ENCODE results near the gene TSSK6. TPM values are rescaled to one million over a fixed set of nuclear protein-coding genes. Genes with fewer than 3 reads are reported as not detected.

Gene TSSK6
- total and polyA plus RNA-seq, 2 of the 4 experiments (the other 2 are of a cell fraction), result 1.3 to 2.2 TPM

- Histone ChIP-seq H4K5ac (ENCODE audit: low read depth, low read length) (no peak overlapping the region), H3K79me1 (ENCODE audit: low read depth in 1 of 2, low read length in 2 of 2) (peaks cover 26 to 72% of the 10 kb centered on the region in 2 experiments), H3K18ac (ENCODE audit: low read depth, low read length) (no peak overlapping the region), H2AK9ac (replicated peaks; ENCODE audit: low read depth, low read length, poor library complexity) (peak overlapping the region; percentile 5), H3K4me1 (ENCODE audit: control insufficient read depth, insufficient read depth, low read length) (peaks cover 35% of the 10 kb centered on the region), H3K14ac (replicated peaks; ENCODE audit: low read depth, low read length) (no peak overlapping the region), H3K56ac (ENCODE audit: extremely low read depth, insufficient read depth, low read length) (no peak overlapping the region), H4K91ac (ENCODE audit: insufficient read depth, low read depth, low read length) (no peak overlapping the region), H3K9me1 (ENCODE audit: insufficient read depth, low read length) (peaks cover 30% of the 10 kb centered on the region), H3K27ac (ENCODE audit: insufficient read depth, low read length) (no peak overlapping the region), H3K27me3 (ENCODE audit: control insufficient read depth, insufficient read depth, low read length) (no peaks in the 10 kb centered on the region), H3K4me3 (ENCODE audit: insufficient read depth, low read depth, low read length) (no peak overlapping the region), H2AK5ac (ENCODE audit: low read depth, low read length) (no peak overlapping the region), H3K36me3 (ENCODE audit: control insufficient read depth, insufficient read depth, low read length) (peaks cover 24% of the 10 kb centered on the region), H2BK5ac (ENCODE audit: low read depth, low read length, poor library complexity, severe bottlenecking) (no peak overlapping the region), H3K9me3 (ENCODE audit: control insufficient read depth, insufficient read depth, low read length) (peaks cover 10% of the 10 kb centered on the region), H3K9ac (ENCODE audit: low read depth, low read length) (no peak overlapping the region), H3K4me2 (ENCODE audit: low read depth, low read length) (no peak overlapping the region), H2BK15ac (ENCODE audit: low read depth, low read length) (no peak overlapping the region), H4K8ac (ENCODE audit: low read depth in 2 of 2, low read length in 2 of 2) (no peak overlapping the region), H3K23ac (ENCODE audit: low read depth, low read length) (no peak overlapping the region), H2BK20ac (ENCODE audit: low read depth, low read length) (no peak overlapping the region), H3K4ac (ENCODE audit: low read depth, low read length) (no peak overlapping the region), H2BK120ac (ENCODE audit: low read depth, low read length) (no peak overlapping the region), H4K20me1 (ENCODE audit: insufficient read depth, low read length) (peaks cover 34% of the 10 kb centered on the region), H2AFZ (replicated peaks; ENCODE audit: low read length, poor library complexity) (no peak overlapping the region)
- ATAC-seq (ENCODE audit: low read depth), result no peak
- intact Hi-C loops (cut with micrococcal nuclease) (no loop called here), dilution Hi-C loops (cut with HindIII; ENCODE audit: low sequenced_read_pairs, unreplicated experiment) (no loop called here), in situ Hi-C loops (cut with MboI; ENCODE audit: low sequenced_read_pairs) (no loop called here)
- no peak for DNase-seq
- TF ChIP-seq FOS (IDR thresholded peaks at IDR 0.05; ENCODE audit: low read depth, low read length) (no peak), CHD1 (IDR thresholded peaks at IDR 0.05; ENCODE audit: low read depth, low read length) (no peak), ELK1 (IDR thresholded peaks at IDR 0.05; ENCODE audit: borderline replicate concordance, low read depth, low read length) (no peak), USF2 (IDR thresholded peaks at IDR 0.05; ENCODE audit: low read depth, low read length) (no peak), MAFK (IDR thresholded peaks at IDR 0.05; ENCODE audit: low read depth, low read length) (no peak), RCOR1 (IDR thresholded peaks at IDR 0.05; ENCODE audit: insufficient replicate concordance, low read length) (no peak), MXI1 (IDR thresholded peaks at IDR 0.05; ENCODE audit: borderline replicate concordance, low read depth, low read length) (no peak), BHLHE40 (IDR thresholded peaks at IDR 0.05; ENCODE audit: low read depth, low read length) (no peak), CEBPB (IDR thresholded peaks at IDR 0.05; ENCODE audit: low read depth, low read length) (no peak), RAD21 (IDR thresholded peaks at IDR 0.05; ENCODE audit: low read length) (no peak), NFE2L2 (IDR thresholded peaks at IDR 0.05; ENCODE audit: low read depth, low read length) (no peak), RFX5 (IDR thresholded peaks at IDR 0.05; ENCODE audit: low read depth, low read length) (no peak), POLR2A (IDR thresholded peaks at IDR 0.05; ENCODE audit: low read depth, low read length) (no peak), MAZ (IDR thresholded peaks at IDR 0.05; ENCODE audit: borderline replicate concordance, low read depth, low read length) (no peak), SMC3 (IDR thresholded peaks at IDR 0.05; ENCODE audit: low read depth, low read length) (no peak)
- 89% methylated on average over 5 of the region's 6 CpGs; no CpG with 5 or more reads in 1 of the 2 experiments for WGBS, 2 experiments (ENCODE audit: extremely low coverage in 2 of 2, insufficient read length in 1 of 2)
- POLR2A ChIA-PET (ENCODE audit: unreplicated experiment), result interaction anchor here (0.6 kb wide), 1 partner anchor 28 kb away, joined by 3 read pairs; no protein-coding TSS in a partner anchor
- CTCF ChIA-PET, result interaction anchor here (0.6 kb wide), 1 partner anchor 11 kb away, joined by 3 read pairs; no protein-coding TSS in a partner anchor
- BruUV-seq (replicated peaks), result no TSS peak
Observed at GRCh38 chr19:19466201-19466600, 49.1 kb downstream of the TSSK6 start.

All from IMR-90 (cell line).